Sigmoid colon (tissue), 4 donors: ENCODE measurements around the gene SORCS1.

Experiments
- CTCF ChIP-seq, 4 experiments: fragments of 450-650 bp in 3 of 4; fragments of 200-600 bp in 1 of 4; IDR thresholded peaks; one replicate each; pipeline ENCODE4 v1.5.1; 2016 to 2019; ENCODE audit warnings: antibody characterized with exemption in 4 of 4, mild to moderate bottlenecking in 3 of 4, moderate library complexity in 2 of 4
- EP300 ChIP-seq, 4 donors: sonication (generic); formaldehyde crosslinking; IDR thresholded peaks; one replicate each; pipeline ENCODE4 v1.6.1; 2017; ENCODE audit warnings: antibody characterized with exemption in 4 of 4
- POLR2A ChIP-seq, 2 donors: fragments of 450-650 bp; IDR thresholded peaks; one replicate each; pipeline ENCODE4 v1.6.1; 2016; ENCODE audit warnings: antibody characterized with exemption in 2 of 2, mild to moderate bottlenecking in 2 of 2, moderate library complexity in 2 of 2
- POLR2AphosphoS5 ChIP-seq, 4 donors: sonication (generic); formaldehyde crosslinking; IDR thresholded peaks; one replicate each; pipeline ENCODE4 v1.6.1; 2017; ENCODE audit warnings: antibody characterized with exemption in 4 of 4

GRCh38 chr10:107002068-107002467, 162.4 kb downstream of the SORCS1 start:
- TF ChIP-seq CTCF (IDR thresholded peaks at IDR 0.05): no peak
- TF ChIP-seq POLR2A (IDR thresholded peaks at IDR 0.05): no peak
- no peak for TF ChIP-seq EP300 (IDR thresholded peaks at IDR 0.05)
- TF ChIP-seq POLR2AphosphoS5 (IDR thresholded peaks at IDR 0.05): no peak
